A549 (cell line): Measurements from ENCODE around the gene KLHL6. TPM values are rescaled to one million over a fixed set of nuclear protein-coding genes. Genes with fewer than 3 reads are reported as not detected.

ENCODE experiments used
- ATAC-seq, 2 experiments: fragments of 200-7000 bp in 1 of 2; fragments of >200 bp in 1 of 2; cut with Nextera tagmentation in 1 of 2; cut with Tn5 transposase in 1 of 2; 3 replicates each; pipeline versions ENCODE4 v1.8.0 to v1.9.1; 2018 to 2020; ENCODE audit warnings: mild to moderate bottlenecking in 1 of 2, moderate library complexity in 1 of 2
- CTCF ChIA-PET: fragments of 300-600 bp; sonication (Branson Sonifier 250); formaldehyde crosslinking; extraction: SDS; loops from one replicate; lab custom pipeline; 2021; ENCODE audit warnings: antibody characterized with exemption, inconsistent platforms; lab: Yijun Ruan, JAX
- POLR2A ChIA-PET: fragments of 350-600 bp; formaldehyde crosslinking; extraction: SDS; loops from one replicate; lab custom pipeline; 2021; ENCODE audit warnings: antibody characterized with exemption, inconsistent platforms; lab: Yijun Ruan, JAX
- DNase-seq, 2 experiments: peaks; one replicate each; pipeline versions ENCODE4 v3.0.0 to v3.0.0-alpha.2; 2011 to 2016; ENCODE audit warnings: low read depth in 1 of 2, low spot score in 1 of 2
- FAIRE-seq: peaks from 2 replicates; lab custom pipeline; 2011; peaks lifted over from hg19 to GRCh38; lab: Jason Lieb, UNC
- H3K27ac ChIP-seq, 2 experiments: fragments of >200 bp; sonication (Bioruptor Twin); formaldehyde crosslinking; 3 replicates each; pipeline ENCODE4 v1.5.1; 2016 to 2017
- H3K4me1 ChIP-seq: fragments of >200 bp; sonication (Bioruptor Twin); formaldehyde crosslinking; 3 replicates; pipeline ENCODE4 v1.6.1; 2016
- H3K4me2 ChIP-seq: fragments of >200 bp; sonication (Bioruptor Twin); formaldehyde crosslinking; 3 replicates; pipeline ENCODE4 v1.6.1; 2016
- H3K4me3 ChIP-seq: fragments of >200 bp; sonication (Bioruptor Twin); formaldehyde crosslinking; 3 replicates; pipeline ENCODE4 v1.5.1; 2016
- H3K9me3 ChIP-seq: fragments of >200 bp; sonication (Bioruptor Twin); formaldehyde crosslinking; 3 replicates; pipeline ENCODE4 v1.6.1; 2016
- CBX2 ChIP-seq: fragments of 200-600 bp; sonication (generic); IDR thresholded peaks from 2 replicates; pipeline ENCODE4 v1.6.1; 2016; ENCODE audit warnings: low read depth, mild to moderate bottlenecking, borderline replicate concordance
- CEBPB ChIP-seq, 2 experiments: fragments of >200 bp in 1 of 2; sonication (Bioruptor Twin) in 1 of 2; formaldehyde crosslinking in 1 of 2; IDR thresholded peaks; 2 replicates each; pipeline ENCODE4 v1.6.1; 2012 to 2016
- CHD2 ChIP-seq: fragments of 150-350 bp; IDR thresholded peaks from 2 replicates; pipeline ENCODE4 v1.6.1; 2014; ENCODE audit warnings: low read length; ENCODE audit not compliant: partially characterized antibody
- EHF ChIP-seq: fragments of 250-450 bp; sonication (Bioruptor Pico); IDR thresholded peaks from 2 replicates; pipeline ENCODE4 v1.5.0; 2020; ENCODE audit warnings: mild to moderate bottlenecking
- ESRRA ChIP-seq: fragments of 150-350 bp; IDR thresholded peaks from 2 replicates; pipeline ENCODE4 v1.6.1; 2014; ENCODE audit warnings: mild to moderate bottlenecking, low read length, borderline replicate concordance
- FOSB ChIP-seq: fragments of 250-450 bp; sonication (Bioruptor Pico); IDR thresholded peaks from 2 replicates; pipeline ENCODE4 v1.5.0; 2020; ENCODE audit warnings: mild to moderate bottlenecking, moderate library complexity
- HOXB13 ChIP-seq: fragments of 250-450 bp; sonication (Bioruptor Pico); IDR thresholded peaks from 2 replicates; pipeline ENCODE4 v1.5.0; 2020; ENCODE audit warnings: low read depth, mild to moderate bottlenecking, moderate library complexity
- JUNB ChIP-seq: fragments of >200 bp; sonication (Bioruptor Twin); formaldehyde crosslinking; IDR thresholded peaks from 2 replicates; pipeline ENCODE4 v1.6.1; 2016
- KDM1A ChIP-seq: fragments of 200-600 bp; sonication (generic); IDR thresholded peaks from 2 replicates; pipeline ENCODE4 v1.6.1; 2016; ENCODE audit warnings: low read depth, mild to moderate bottlenecking
- KDM5A ChIP-seq: fragments of 200-600 bp; sonication (generic); IDR thresholded peaks from 2 replicates; pipeline ENCODE4 v1.6.1; 2016; ENCODE audit warnings: antibody characterized with exemption, mild to moderate bottlenecking
- MYC ChIP-seq: IDR thresholded peaks from 2 replicates; pipeline ENCODE4 v1.6.1; 2012; ENCODE audit warnings: mild to moderate bottlenecking, inconsistent platforms, low read length, improper control_type of control experiment, borderline replicate concordance
- NFE2L2 ChIP-seq: fragments of 150-350 bp; conservative IDR thresholded peaks from 2 replicates; pipeline ENCODE4 v1.6.1; 2014; ENCODE audit warnings: low read length
- NPAS2 ChIP-seq: fragments of 250-450 bp; sonication (Bioruptor Pico); IDR thresholded peaks from 2 replicates; pipeline ENCODE4 v1.8.0; 2022; ENCODE audit warnings: mild to moderate bottlenecking, moderate library complexity, borderline replicate concordance
- POLR2AphosphoS2 ChIP-seq: conservative IDR thresholded peaks from 2 replicates; pipeline ENCODE4 v1.6.1; 2012; ENCODE audit warnings: low read length, improper control_type of control experiment, inconsistent platforms
- RCOR1 ChIP-seq: fragments of 150-350 bp; IDR thresholded peaks from 2 replicates; pipeline ENCODE4 v1.6.1; 2014; ENCODE audit warnings: antibody characterized with exemption, low read length, low read depth
- REST ChIP-seq: fragments of 200-600 bp; sonication (generic); IDR thresholded peaks from 2 replicates; pipeline ENCODE4 v1.6.1; 2016; ENCODE audit warnings: antibody characterized with exemption, mild to moderate bottlenecking, moderate library complexity
- RFX5 ChIP-seq: fragments of 450-650 bp; IDR thresholded peaks from 2 replicates; pipeline ENCODE4 v1.7.1; 2014; ENCODE audit warnings: antibody characterized with exemption, mild to moderate bottlenecking, moderate library complexity
- TP53 ChIP-seq: fragments of 250-450 bp; sonication (Bioruptor Pico); IDR thresholded peaks from 2 replicates; pipeline ENCODE4 v1.5.0; 2021; ENCODE audit warnings: mild to moderate bottlenecking, moderate library complexity
- ZC3H11A ChIP-seq: fragments of 450-650 bp; IDR thresholded peaks from 2 replicates; pipeline ENCODE4 v1.6.1; 2014; ENCODE audit warnings: antibody characterized with exemption, mild to moderate bottlenecking
- ZFP36 ChIP-seq: fragments of 450-650 bp; IDR thresholded peaks from 2 replicates; pipeline ENCODE4 v1.6.1; 2014; ENCODE audit warnings: borderline replicate concordance; ENCODE audit not compliant: partially characterized antibody
- ZNF302 ChIP-seq: fragments of 250-450 bp; sonication (Bioruptor Pico); IDR thresholded peaks from 2 replicates; pipeline ENCODE4 v1.9.0; 2021; ENCODE audit warnings: inconsistent platforms, mild to moderate bottlenecking, moderate library complexity
- WGBS: methylation state at CpG from one replicate; pipeline ENCODE4 v1.1.6; 2017; ENCODE audit errors: missing lambda C conversion rate; 5-methylcytosine and 5-hydroxymethylcytosine counted together
- polyA plus RNA-seq, 4 experiments: library from polyadenylated mRNA; depleted of rRNA in 3 of 4; stranded (reverse); fragments of >200 nt; fragmentation: RNase III in 1 of 4; extraction: RNeasy Plus Mini Kit Qiagen cat#74134 plus additional on column Dnase treatment in 1 of 4; gene quantifications; 2 replicates in 3 of 4; 3 replicates in 1 of 4; pipeline ENCODE4 v1.2.3, GENCODE V29; 2011 to 2017
- TF ChIP-seq, protein P1 (sequence below): fragments of 150-350 bp; IDR thresholded peaks from 2 replicates; pipeline ENCODE4 v1.6.1; 2014; ENCODE audit warnings: low read depth, mild to moderate bottlenecking, low read length
- TF ChIP-seq, protein P2 (sequence below): fragments of >200 bp; sonication (Bioruptor Twin); formaldehyde crosslinking; IDR thresholded peaks from 3 replicates; pipeline ENCODE4 v1.6.1; 2016
- TF ChIP-seq, protein P3 (sequence below): IDR thresholded peaks from 2 replicates; pipeline ENCODE4 v1.6.1; 2012

The KLHL6 gene
- polyA plus RNA-seq, 2 of the 4 experiments (the other 2 are of a cell fraction) = not detected

GRCh38 chr3:183494341-183494740 is 61.2 kb downstream of the KLHL6 start:
- DNase-seq (no peak), FAIRE-seq (no peak), ATAC-seq (no peak)
- POLR2A ChIA-PET = no interaction called here
- TF ChIP-seq KDM1A (no peak), MYC (no peak), CBX2 (no peak), CEBPB (IDR thresholded peaks at IDR 0.05) (no peak), ZC3H11A (no peak), JUNB (no peak), FOSB (CRISPR knock-in tag) (no peak), ZNF302 (CRISPR knock-in tag) (no peak)
- TF ChIP-seq, protein P1, sequence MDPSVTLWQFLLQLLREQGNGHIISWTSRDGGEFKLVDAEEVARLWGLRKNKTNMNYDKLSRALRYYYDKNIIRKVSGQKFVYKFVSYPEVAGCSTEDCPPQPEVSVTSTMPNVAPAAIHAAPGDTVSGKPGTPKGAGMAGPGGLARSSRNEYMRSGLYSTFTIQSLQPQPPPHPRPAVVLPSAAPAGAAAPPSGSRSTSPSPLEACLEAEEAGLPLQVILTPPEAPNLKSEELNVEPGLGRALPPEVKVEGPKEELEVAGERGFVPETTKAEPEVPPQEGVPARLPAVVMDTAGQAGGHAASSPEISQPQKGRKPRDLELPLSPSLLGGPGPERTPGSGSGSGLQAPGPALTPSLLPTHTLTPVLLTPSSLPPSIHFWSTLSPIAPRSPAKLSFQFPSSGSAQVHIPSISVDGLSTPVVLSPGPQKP = no peak
- TF ChIP-seq, protein P2, sequence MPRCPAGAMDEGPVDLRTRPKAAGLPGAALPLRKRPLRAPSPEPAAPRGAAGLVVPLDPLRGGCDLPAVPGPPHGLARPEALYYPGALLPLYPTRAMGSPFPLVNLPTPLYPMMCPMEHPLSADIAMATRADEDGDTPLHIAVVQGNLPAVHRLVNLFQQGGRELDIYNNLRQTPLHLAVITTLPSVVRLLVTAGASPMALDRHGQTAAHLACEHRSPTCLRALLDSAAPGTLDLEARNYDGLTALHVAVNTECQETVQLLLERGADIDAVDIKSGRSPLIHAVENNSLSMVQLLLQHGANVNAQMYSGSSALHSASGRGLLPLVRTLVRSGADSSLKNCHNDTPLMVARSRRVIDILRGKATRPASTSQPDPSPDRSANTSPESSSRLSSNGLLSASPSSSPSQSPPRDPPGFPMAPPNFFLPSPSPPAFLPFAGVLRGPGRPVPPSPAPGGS = no peak
- TF ChIP-seq, all 56 proteins: peak for 0
- H3K4me1 ChIP-seq = peaks cover 12% of the 10 kb centered on the region; the same call in 1 of the 3 replicates
- CTCF ChIA-PET = interaction anchor here (1.0 kb wide), 1 partner anchor 25 kb away, joined by 3 read pairs; no protein-coding TSS in a partner anchor
- no peak overlapping the region for H3K27ac ChIP-seq
- H3K9me3 ChIP-seq = no peaks in the 10 kb centered on the region
- 67% methylated on average over 2 of the region's 2 CpGs for whole genome bisulfite sequencing
- no peak overlapping the region for H3K4me2 ChIP-seq
- no peak overlapping the region for H3K4me3 ChIP-seq

DNA sequence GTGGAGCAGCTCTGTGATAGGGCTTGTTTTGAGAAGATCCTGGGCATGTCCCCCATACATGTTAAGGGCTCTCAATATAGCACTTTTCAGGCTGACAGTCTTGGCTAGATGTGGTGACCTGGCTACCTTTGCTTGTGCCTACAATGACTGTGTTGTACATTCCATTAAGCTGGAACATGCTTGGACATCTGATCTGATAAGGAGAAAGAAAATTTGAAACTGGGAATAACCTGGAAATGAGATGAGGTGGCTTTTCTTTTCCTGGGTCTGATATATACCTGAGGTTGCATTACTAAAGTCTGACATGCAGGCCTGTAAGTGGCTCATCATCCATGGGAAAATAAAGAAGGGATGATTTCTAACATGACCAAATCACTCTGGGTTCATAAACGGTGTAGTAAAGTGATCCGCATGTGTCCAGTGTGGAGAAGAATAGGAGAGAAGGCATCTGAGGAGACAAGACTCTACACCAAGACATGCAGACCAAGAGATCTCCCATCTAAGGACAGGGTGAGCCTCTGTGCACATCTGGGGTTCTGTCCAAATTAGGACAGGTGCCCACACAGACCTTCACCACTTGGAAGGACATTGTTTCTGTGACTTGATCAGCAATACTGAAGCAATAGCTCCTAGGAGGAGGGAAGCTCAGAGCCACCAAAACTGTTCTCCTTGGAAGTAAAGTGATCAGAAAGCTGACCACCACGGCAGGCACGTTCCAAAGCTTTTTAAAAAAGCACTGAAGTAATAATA is 62.0 kb downstream of the KLHL6 start:
- 44% methylated on average over 4 of the region's 4 CpGs for whole genome bisulfite sequencing
- POLR2A ChIA-PET = no interaction called here
- DNase-seq (no peak), FAIRE-seq (no peak), ATAC-seq (no peak)
- Histone ChIP-seq H3K27ac (no peak overlapping the region), H3K4me2 (no peak overlapping the region), H3K9me3 (no peaks in the 10 kb centered on the region), H3K4me1 (peaks cover 12% of the 10 kb centered on the region; the same call in 1 of the 3 replicates), H3K4me3 (no peak overlapping the region)
- CTCF ChIA-PET = interaction anchor here (1.0 kb wide), 2 partner anchors 13 to 24 kb away, joined by 3 read pairs; no protein-coding TSS in a partner anchor
- no peak for TF ChIP-seq EHF
- TF ChIP-seq NPAS2 (CRISPR knock-in tag) = no peak
- TF ChIP-seq, protein P1 = no peak
- no peak for TF ChIP-seq KDM5A
- TF ChIP-seq HOXB13 (CRISPR knock-in tag) = no peak
- no peak for TF ChIP-seq ZNF302 (CRISPR knock-in tag)
- no peak for TF ChIP-seq ZFP36
- no peak for TF ChIP-seq NFE2L2
- TF ChIP-seq, protein P3, sequence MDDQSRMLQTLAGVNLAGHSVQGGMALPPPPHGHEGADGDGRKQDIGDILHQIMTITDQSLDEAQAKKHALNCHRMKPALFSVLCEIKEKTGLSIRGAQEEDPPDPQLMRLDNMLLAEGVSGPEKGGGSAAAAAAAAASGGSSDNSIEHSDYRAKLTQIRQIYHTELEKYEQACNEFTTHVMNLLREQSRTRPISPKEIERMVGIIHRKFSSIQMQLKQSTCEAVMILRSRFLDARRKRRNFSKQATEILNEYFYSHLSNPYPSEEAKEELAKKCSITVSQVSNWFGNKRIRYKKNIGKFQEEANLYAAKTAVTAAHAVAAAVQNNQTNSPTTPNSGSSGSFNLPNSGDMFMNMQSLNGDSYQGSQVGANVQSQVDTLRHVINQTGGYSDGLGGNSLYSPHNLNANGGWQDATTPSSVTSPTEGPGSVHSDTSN = no peak
- TF ChIP-seq RFX5 = no peak
- TF ChIP-seq POLR2AphosphoS2 = no peak
- no peak for TF ChIP-seq REST
- no peak for TF ChIP-seq KDM1A
- no peak for TF ChIP-seq RCOR1
- no peak for TF ChIP-seq TP53 (CRISPR knock-in tag)
- TF ChIP-seq CHD2 = no peak
- no peak for TF ChIP-seq ESRRA
